GM19467 (cell line): ENCODE measurements around the gene NPC2.
"Not testable (repeated sequence)": the region's sequence is repeated elsewhere in the genome, so short reads cannot be mapped to it uniquely, and the experiment has no call there.

ENCODE experiments used
- ATAC-seq: cut with Tn5 transposase; IDR thresholded peaks from one replicate; pipeline ENCODE4 v1.9.1; 2021; ENCODE audit warnings: mild to moderate bottlenecking, moderate library complexity; ENCODE audit not compliant: unreplicated experiment

NPC2 gene

DNA sequence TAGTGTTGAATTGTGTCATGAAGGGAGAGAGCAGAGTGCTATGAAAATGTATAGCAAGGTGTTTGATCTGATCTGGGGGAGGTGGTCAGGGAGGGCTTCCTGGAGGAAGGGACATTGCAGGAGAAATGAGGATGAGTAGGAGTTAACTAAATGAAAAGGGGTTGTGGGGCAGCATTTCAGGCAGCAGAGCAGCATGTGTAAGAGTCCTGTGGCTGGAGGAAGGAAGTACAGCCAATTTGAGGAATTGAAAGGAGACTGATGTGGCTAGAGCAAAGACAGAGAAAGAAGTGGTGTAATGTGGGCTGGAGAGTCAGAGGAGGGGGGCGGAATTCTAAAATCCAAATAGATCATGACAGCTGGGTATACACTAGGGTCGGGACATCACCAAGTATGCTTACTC is 20.5 kb downstream of the NPC2 start:
- no peak for ATAC-seq

DNA sequence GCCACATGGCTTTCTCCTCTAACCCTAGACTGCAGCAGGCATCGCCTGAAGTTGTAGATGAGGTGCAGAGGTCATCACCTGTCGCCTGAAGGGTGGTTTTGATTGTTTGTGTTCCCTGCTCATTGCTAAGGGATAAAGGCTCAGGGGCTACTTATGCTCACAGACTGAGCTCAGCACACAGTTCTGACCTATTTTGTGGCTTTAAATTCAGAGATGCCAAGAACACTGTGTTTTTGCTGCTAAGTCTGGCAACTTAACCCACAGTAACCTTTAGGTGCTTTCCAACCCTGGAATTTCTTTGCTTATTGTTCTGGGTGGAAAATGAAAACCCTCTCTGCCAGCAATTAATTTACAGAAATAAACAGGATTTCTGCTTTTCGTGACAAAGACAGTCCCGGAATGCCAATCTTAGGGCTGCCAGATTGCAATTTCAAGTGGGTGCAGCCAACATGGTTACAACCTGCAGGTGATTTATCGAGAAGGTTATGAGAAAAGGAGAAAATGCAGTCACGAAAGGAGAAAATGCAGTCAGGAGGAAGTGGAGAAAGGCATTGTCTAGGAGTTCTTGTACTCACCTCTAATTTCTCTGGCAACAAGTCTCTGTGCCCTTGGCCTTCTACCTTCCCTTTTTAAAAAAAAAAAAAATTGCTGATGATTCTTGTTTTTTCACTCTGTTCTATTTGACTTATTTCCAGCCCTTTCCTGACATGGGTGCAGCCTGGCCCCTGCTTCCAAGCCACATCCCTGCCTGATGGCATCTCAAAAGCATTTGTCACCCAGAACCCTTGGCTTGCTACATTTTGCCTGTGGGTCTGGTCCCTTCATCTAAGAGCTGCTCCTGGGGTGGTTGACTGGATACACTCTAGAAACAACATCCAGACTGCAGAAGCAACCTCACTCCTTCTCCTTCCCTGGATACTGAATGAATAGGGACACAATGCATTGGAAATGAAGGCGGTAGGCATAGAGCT is 23.3 kb downstream of the NPC2 start:
- no peak for ATAC-seq

DNA sequence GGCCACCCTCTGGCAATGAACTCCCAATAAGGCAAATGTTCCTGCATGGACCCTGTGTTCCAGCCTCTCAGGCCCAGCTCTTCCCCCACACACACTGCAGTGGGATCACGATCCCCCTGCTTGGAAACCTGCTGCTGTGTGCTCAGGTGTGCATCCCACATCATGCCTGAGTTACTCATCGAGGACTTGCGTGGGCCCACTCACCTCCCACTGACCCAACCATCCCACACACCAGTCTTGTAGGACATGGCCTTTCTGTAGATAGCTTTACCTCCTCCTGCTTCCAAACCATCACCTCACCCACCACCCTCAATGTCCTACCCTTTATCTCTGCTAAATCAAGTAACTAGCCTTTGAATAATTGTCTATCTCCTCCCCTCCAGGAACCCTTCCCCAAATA is 24.6 kb downstream of the NPC2 start:
- no peak for ATAC-seq

DNA sequence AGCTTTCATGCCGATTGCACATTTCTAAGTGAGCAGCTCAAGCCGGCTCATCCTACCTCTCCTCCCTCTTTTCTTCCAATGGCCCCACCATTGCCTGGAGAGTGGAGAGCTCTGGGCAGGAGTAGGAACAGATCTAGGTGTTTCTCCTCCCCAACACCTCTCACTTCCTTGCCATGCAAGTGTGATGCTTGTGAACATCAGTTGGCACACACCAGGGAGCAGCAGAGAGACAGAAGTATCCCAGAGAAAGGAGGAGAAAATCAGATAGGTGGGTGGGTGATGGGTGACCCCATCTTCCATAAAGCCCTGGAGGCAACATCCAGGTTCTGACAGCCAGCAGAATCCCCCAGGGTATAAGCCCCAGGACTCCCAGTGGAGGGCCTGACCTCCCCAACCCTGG is 27.8 kb downstream of the NPC2 start:
- ATAC-seq: no peak

DNA sequence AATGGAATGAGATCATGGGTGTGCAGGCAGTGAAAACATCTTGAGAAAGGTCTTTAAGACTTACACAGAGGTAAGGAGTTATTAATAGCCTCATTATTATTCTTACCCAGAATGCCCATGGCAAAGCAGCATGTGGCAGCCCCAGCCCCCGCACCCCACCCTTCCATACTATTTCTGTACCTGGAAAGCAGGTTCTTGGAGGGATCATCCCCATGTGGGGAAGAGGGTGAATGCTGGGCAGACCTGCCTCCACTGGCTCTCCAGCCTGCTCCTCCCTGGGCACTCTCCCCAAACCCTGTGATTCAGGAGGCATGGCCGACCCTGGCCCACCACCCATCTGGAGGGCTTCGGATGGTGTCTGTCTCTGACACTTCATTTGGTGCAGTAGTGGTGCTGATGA is 28.3 kb downstream of the NPC2 start:
- no peak for ATAC-seq

DNA sequence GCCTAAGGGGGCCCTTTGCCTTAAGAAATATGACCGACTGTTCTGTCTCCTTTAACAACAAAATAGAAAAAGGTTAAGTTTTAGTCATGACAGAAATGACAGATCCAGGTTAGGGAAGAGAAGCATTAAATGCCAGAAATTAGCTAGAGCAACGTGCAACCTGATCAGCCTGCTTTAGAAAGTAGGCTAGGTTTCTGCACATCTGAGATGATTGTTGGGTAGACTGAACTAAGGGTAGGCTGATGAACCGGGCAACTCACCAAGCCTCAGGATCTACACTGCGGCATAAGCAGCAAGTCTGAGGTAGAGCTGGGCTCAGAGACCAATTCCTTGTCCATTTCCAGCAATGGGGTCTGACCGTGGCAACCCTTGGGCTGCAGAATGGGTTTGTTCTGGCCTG is 29.4 kb downstream of the NPC2 start:
- no peak for ATAC-seq

DNA sequence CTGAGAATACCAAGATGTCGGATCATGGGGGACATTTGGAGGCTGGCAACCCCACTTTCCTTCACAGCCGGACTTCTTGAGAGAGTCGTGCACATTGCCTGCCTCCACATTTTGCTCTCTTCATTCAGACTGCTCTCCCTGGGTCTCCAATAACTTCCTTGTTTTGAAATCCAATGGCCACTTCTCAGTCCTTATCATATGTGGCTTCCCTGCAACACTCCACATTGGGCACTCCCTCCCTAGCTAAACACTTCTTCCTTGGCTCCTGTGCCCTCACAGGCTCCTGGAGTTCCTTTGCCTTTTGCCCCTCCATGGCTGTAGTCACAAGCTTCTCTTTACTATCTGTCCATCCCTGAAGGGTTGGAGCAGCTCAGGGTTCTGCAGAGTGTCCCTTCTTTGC is 30.1 kb downstream of the NPC2 start:
- ATAC-seq: no peak

DNA sequence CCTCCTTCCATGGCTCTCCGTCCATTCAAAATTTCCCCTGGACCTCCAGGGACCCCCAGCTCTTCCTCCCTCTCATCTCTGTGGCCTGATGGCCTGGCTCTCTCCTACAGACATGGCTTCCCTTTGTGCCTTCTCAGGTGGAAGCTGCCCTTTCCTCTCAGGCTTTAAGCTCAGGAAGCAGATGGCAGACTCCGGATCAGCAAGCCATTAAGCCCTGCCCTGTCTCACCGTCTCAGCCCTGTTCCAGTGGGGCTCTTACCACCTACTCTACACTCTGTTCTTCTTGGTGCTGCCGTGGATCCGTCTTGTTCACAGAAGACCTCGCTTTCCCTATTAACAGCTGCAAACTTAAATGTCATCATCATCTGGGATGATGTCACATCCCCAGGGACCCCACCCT is 33.1 kb downstream of the NPC2 start:
- ATAC-seq: no peak

DNA sequence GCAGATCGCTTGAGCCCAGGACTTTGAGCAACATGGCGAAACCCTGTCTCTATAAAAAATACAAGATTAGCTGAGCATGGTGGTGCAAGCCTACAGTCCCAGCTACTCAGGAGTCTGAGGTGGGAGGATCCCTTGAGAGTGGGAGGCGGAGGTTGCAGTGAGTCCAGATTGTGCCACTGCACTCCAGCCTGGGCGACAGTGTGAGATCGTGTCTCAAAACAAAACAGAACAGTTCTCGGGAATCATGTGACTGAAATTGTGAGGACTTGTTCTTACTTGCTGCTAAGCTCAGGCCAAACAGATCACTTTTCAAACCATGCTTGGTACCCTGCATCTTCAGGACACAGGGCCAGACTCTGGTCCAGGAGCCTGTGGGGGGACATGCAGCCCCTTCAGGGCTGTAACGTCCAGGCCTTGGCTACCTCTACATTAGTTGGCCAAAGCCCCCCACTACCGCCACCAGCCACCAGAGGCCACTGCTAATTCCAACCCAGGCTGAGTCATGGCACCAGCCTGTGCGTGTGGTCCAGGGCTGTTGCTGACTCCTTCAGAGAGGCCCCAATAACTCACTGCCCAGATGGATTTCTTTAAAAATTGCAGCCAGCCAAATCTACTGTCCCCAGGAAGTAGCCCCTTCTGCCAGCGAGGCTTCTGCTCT is 33.7 kb downstream of the NPC2 start:
- ATAC-seq: no peak

DNA sequence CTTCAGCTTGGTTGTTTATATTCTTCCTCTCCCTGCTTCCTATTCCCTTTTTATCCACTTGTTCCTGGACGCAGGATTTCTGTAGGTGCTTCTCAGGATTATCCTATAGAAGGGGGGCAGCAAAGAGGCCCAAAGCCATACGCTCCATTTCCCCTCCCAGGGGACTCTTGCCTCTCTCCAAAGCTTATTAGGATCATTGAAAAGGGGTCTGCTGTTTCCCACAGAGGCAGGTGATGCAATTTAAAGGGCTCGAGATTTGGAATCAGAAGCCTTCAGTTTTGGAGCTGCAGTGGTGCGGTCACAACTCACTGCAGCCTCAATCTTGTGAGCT is 35.6 kb downstream of the NPC2 start:
- ATAC-seq: no peak

DNA sequence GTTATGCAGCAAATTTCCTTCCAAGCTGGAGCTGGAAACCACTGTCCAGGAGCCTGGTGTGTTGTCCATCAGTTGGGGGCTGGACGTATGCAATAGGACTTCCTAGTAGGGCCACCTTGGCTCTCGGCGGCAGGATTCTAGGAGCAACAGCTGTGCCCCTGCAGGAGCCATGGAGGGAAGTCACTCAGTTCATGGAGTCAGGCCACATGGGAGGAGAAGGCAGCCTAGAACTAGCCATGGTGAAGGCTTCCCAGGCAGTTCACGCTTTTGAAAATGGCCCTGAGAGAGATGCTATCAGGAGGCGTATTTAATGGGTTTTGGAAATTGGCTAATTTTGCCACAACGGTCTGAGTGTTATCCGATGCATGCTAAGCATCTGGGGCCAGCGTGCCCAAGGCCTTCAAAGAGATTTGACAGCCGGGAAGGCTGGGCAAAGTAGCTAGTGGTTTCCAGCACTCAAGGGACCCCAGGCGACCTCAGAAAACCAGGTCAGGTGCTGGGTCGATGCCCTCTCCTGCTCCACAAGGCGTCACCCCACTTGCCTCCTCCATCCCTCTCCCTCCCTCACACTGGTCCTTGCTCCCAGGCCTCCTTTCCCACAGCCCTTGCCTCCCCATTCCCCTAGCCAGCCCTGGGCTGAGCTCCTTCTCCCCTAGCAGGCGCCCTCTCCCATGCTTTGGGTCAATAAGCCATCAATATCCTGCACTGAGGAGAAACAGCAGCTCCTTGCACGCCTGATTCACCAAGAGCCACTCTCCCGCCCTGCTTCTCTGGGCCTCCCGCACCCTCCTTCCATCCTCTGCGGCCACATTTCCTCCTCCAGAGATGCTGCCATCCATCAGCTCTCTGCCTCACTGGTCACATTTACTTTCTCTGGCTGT is 36.2 kb downstream of the NPC2 start:
- no peak for ATAC-seq

DNA sequence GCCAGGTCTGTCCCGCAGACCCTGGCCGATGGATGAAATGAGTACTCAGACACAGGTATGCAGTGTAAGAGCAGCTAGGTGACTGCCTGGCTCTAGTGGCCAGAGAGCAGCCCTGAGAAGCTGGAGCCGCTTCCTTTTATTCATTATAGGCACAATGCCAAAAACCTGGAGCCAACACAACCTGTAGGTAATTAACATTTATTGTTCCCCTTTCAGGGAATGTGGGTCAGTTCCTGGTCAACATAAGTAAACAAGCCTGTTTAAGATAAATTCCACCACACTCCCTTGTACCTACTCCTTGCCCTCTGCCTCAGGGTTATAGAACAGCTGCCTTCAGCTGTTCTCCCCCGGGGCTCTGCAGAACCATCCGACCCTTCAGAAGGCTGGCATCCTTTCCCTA is 38.7 kb downstream of the NPC2 start:
- not testable (repeated sequence) for ATAC-seq

DNA sequence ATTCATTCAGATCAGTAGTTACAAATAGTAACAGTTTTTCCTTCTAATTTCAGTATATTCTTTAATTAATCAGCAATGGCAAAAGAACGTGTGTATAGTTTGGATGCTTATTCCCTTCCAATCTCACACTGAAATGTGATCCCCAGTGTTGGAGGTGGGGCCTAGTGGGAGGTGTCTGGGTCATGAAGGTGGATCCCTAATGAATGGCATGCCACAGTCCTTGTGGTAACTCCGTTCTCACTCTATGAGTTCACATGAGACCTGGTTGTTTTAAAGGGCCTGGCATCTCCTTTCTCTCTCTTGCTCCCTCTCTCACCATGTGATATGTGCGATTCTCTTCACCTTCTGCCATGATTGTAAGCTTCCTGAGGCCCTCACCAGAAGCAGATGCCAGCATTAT is 48.2 kb downstream of the NPC2 start:
- ATAC-seq: no peak

DNA sequence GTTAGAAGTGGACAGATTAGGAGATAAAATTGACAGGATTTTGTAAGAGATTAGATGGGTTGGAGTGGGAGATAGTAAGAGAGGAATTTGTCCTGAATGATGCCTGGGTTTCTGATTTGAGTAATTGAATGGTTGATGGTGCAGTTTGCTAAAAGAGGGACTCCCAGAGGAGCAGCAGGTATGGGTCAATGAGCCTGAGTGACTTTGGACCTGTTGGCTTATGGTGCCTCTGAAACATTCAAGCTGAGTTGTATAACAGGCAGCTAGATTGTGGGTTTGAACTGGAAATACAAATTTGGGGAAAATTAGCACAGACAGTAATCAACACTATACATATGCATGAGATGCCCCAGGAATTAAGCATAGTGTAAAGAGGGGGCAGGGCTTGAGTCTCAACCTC is 50.3 kb downstream of the NPC2 start:
- no peak for ATAC-seq

DNA sequence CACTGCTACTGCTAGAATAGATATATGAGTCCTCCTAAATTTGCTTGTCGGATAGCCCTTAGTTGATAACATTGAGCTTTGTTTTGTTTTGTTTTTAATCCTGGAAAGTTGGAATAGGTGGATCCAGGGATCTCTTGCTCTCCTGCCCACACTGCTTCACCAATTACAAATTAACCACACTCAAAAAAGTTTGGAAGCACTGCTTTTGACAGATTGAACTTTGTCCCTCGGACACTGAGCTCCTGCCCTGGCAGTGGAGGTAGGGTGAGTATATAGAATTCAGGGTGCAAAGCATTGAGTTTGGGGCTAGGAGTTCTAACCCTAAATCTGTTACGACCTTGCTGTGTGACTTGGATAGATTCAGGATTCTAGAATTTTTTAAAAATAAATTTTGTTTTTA is 52.0 kb downstream of the NPC2 start:
- no peak for ATAC-seq

DNA sequence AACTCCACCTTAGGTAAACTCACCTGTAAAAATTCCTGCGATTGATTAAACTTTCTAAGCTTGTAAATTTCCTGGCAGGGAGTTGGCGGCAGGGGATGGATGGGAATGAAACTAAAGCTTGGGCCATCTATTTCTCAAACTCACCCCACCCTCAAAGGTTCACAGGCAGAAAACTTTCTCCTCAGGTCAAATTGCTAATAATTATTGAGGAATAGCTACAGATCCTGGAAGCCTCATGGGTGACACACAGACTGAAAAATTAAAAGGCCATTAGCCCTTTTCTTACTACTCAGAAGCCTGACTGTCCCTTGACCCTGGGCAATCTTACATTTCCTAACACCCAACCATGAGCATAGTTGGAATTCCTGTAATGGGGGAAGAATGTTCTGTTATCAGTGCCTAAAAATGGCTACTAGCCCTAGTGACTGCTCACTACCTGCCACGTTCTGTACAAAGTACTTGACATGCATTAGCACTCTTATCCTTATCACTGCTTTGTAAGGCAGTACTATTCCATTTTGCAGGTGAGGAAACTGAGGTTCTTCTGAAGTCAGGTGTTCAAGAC is 54.7 kb downstream of the NPC2 start:
- ATAC-seq: no peak

DNA sequence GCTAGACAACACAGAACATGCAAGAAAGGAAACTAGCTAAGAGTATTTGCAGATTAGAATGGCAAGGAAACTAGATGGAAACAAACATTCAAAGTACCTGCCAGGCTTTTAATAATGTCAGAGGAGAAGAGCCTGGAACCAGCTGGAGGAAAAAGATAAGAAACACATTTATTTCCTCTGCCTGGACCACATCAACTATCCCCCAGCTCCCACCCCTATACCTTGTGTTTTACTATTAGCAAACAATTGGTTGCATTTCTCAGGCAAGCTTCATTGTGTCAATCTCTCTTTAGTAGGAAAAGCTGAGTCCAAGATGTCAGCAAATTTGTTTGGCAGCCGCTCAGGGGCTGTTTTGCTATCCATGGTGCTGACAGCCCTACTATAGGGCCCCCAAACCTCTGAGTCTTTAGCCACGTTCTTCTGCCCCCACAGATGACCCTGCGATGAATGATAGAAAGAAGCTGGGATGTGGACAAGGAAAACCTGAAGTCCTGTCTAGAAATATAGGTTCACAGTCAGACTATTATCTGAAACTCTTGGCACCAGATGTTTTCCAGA is 55.5 kb downstream of the NPC2 start:
- no peak for ATAC-seq

DNA sequence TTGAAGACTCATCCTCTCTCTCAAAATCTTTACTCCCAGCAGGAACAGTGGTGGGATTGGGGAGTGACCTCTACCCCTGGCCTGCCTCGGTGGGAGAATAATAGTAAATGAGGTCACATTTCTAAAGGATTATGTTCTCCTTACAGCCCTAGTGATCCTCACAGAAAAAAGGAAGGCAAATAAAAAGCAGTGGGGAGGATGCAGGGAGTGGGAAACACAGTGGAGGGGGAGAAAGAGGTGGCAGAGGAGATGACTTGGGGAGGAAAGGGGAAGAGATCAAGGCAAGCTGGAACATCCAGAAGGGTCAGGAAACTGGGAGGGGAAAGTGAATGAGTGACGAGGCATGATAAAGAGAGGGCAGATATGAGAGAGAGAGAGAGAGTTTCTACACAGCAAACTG is 58.8 kb downstream of the NPC2 start:
- no peak for ATAC-seq

DNA sequence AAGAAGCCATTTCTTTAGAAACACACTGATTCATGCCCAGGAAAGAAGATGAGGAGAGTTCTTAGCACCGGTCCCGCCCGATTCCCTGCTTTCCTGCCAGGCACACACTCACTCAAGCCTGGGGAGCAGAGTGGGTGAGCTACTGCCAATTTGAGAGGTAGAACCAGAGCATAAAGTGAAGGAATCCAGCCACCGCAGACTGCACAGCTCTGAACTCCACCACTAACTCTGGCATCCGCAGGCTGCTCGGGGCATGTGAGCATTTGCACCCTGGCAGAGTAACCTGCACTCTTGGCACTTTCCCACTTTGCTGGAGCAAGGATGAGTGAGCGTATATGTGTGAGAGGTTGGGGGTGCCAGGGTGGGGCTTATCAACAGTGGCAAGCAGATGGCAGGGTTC is 63.1 kb downstream of the NPC2 start:
- no peak for ATAC-seq
